GM18870 (cell line): ENCODE results near the gene ATP11A.

ENCODE experiments used
- ATAC-seq: cut with Tn5 transposase; IDR thresholded peaks from one replicate; pipeline ENCODE4 v1.9.1; 2021; ENCODE audit warnings: moderate library complexity; ENCODE audit not compliant: unreplicated experiment

ATP11A gene

GRCh38 chr13:112888238-112889111, 198.6 kb downstream of the ATP11A start:
- ATAC-seq, result no peak

GRCh38 chr13:112889351-112890290, 199.8 kb downstream of the ATP11A start:
- no peak for ATAC-seq

- no peak for ATAC-seq
Measured at GRCh38 chr13:112890316-112891145, 200.7 kb downstream of the ATP11A start.

GRCh38 chr13:112891477-112892401, 201.9 kb downstream of the ATP11A start:
- no peak for ATAC-seq

- ATAC-seq, result no peak
Measured at GRCh38 chr13:112892426-112893206, 202.8 kb downstream of the ATP11A start.

- ATAC-seq, result no peak
Measured at GRCh38 chr13:112893207-112893569, 203.3 kb downstream of the ATP11A start.

- no peak for ATAC-seq
Measured at GRCh38 chr13:112893570-112894422, 204.0 kb downstream of the ATP11A start.

- ATAC-seq, result no peak
Measured at GRCh38 chr13:112894423-112894672, 204.5 kb downstream of the ATP11A start.

- ATAC-seq, result no peak
Measured at GRCh38 chr13:112894673-112895481, 205.0 kb downstream of the ATP11A start.

- ATAC-seq, result no peak
Measured at GRCh38 chr13:112895521-112896465, 206.0 kb downstream of the ATP11A start.

- ATAC-seq, result no peak
Measured at GRCh38 chr13:112896736-112897602, 207.1 kb downstream of the ATP11A start.

GRCh38 chr13:112897603-112897955, 207.7 kb downstream of the ATP11A start:
- ATAC-seq, result no peak

GRCh38 chr13:112897956-112898620, 208.2 kb downstream of the ATP11A start:
- ATAC-seq, result no peak

- ATAC-seq, result no peak
Measured at GRCh38 chr13:112898621-112899280, 208.9 kb downstream of the ATP11A start.
